Measurements from ENCODE around the gene RYR2. TPM values are rescaled to one million over a fixed set of nuclear protein-coding genes. Genes with fewer than 3 reads are reported as not detected.
A peak's percentile ranks its signal among the peaks of the same experiment; 100 is the strongest.

The RYR2 gene
- total RNA-seq, 1 donor from 2014 or later = 0.90 TPM

- H3K27ac ChIP-seq = no peak overlapping the region
- no peaks in the 10 kb centered on the region for H3K27me3 Mint-ChIP-seq (ENCODE audit: insufficient read depth, low read depth)
- no peaks in the 10 kb centered on the region for H3K36me3 ChIP-seq
- H3K9me3 Mint-ChIP-seq = no peaks in the 10 kb centered on the region
- H2AFZ ChIP-seq (replicated peaks) = no peak overlapping the region
- peaks cover 6% of the 10 kb centered on the region for H3K4me1 ChIP-seq
- H3K4me3 ChIP-seq = no peak overlapping the region
- H3K9ac ChIP-seq = no peak overlapping the region
- no peak overlapping the region for H3K4me3 Mint-ChIP-seq
- no peaks in the 10 kb centered on the region for H3K4me1 Mint-ChIP-seq
- no peaks in the 10 kb centered on the region for H4K20me1 ChIP-seq (ENCODE audit: low read depth)
- TF ChIP-seq EZH2phosphoT487 (IDR thresholded peaks at IDR 0.05) = no peak
- no peak for TF ChIP-seq CTCF (IDR thresholded peaks at IDR 0.05)
- no peak for TF ChIP-seq EZH2 (IDR thresholded peaks at IDR 0.05)
- no peaks in the 10 kb centered on the region for H3F3A ChIP-seq (ENCODE audit: low read depth)
- H3K79me2 ChIP-seq (ENCODE audit: low read depth) = no peaks in the 10 kb centered on the region
- no peak overlapping the region for H3K4me2 ChIP-seq
- DNase-seq (ENCODE audit: low spot score) = peak; percentile 12
- H3K27me3 ChIP-seq = no peaks in the 10 kb centered on the region
- no peaks in the 10 kb centered on the region for H3K9me3 ChIP-seq (ENCODE audit: low read depth)
- no peak overlapping the region for H3K27ac Mint-ChIP-seq
- no peaks in the 10 kb centered on the region for H3K36me3 Mint-ChIP-seq
Measured at GRCh38 chr1:237062976-237063375, 21.0 kb downstream of the RYR2 start.

GRCh38 chr1:237065903-237066302 lies 23.9 kb downstream of the RYR2 start:
- no peaks in the 10 kb centered on the region for H3K79me2 ChIP-seq (ENCODE audit: low read depth)
- H3K4me3 ChIP-seq = no peak overlapping the region
- H3K9me3 Mint-ChIP-seq = no peaks in the 10 kb centered on the region
- no peak overlapping the region for H2AFZ ChIP-seq (replicated peaks)
- DNase-seq (ENCODE audit: low spot score) = no peak
- no peaks in the 10 kb centered on the region for H3K4me1 Mint-ChIP-seq
- no peak for TF ChIP-seq EZH2 (IDR thresholded peaks at IDR 0.05)
- TF ChIP-seq EZH2phosphoT487 (IDR thresholded peaks at IDR 0.05) = no peak
- no peak for TF ChIP-seq CTCF (IDR thresholded peaks at IDR 0.05)
- no peaks in the 10 kb centered on the region for H3K27me3 Mint-ChIP-seq (ENCODE audit: insufficient read depth, low read depth)
- H3K4me2 ChIP-seq = no peak overlapping the region
- no peak overlapping the region for H3K27ac Mint-ChIP-seq
- H3K27me3 ChIP-seq = no peaks in the 10 kb centered on the region
- H4K20me1 ChIP-seq (ENCODE audit: low read depth) = no peaks in the 10 kb centered on the region
- no peaks in the 10 kb centered on the region for H3K36me3 ChIP-seq
- no peaks in the 10 kb centered on the region for H3F3A ChIP-seq (ENCODE audit: low read depth)
- no peaks in the 10 kb centered on the region for H3K9me3 ChIP-seq (ENCODE audit: low read depth)
- H3K36me3 Mint-ChIP-seq = no peaks in the 10 kb centered on the region
- no peak overlapping the region for H3K27ac ChIP-seq
- no peak overlapping the region for H3K9ac ChIP-seq
- H3K4me3 Mint-ChIP-seq = no peak overlapping the region
- H3K4me1 ChIP-seq = peaks cover 6% of the 10 kb centered on the region

GRCh38 chr1:237070519-237070918 lies 28.5 kb downstream of the RYR2 start:
- no peak overlapping the region for H3K4me3 Mint-ChIP-seq
- Histone ChIP-seq H3K27ac (no peak overlapping the region), H3K36me3 (no peaks in the 10 kb centered on the region), H3K27me3 (no peaks in the 10 kb centered on the region), H2AFZ (replicated peaks) (no peak overlapping the region), H3K4me3 (no peak overlapping the region), H3K79me2 (ENCODE audit: low read depth) (no peaks in the 10 kb centered on the region), H3K9ac (no peak overlapping the region), H3K9me3 (ENCODE audit: low read depth) (no peaks in the 10 kb centered on the region), H3K4me1 (no peaks in the 10 kb centered on the region), H4K20me1 (ENCODE audit: low read depth) (no peaks in the 10 kb centered on the region), H3F3A (ENCODE audit: low read depth) (no peaks in the 10 kb centered on the region), H3K4me2 (no peak overlapping the region)
- H3K9me3 Mint-ChIP-seq = no peaks in the 10 kb centered on the region
- no peaks in the 10 kb centered on the region for H3K27me3 Mint-ChIP-seq (ENCODE audit: insufficient read depth, low read depth)
- no peaks in the 10 kb centered on the region for H3K4me1 Mint-ChIP-seq
- no peak for TF ChIP-seq EZH2phosphoT487 (IDR thresholded peaks at IDR 0.05)
- TF ChIP-seq CTCF (IDR thresholded peaks at IDR 0.05) = no peak
- no peak for TF ChIP-seq EZH2 (IDR thresholded peaks at IDR 0.05)
- H3K27ac Mint-ChIP-seq = no peak overlapping the region
- no peak for DNase-seq (ENCODE audit: low spot score)
- no peaks in the 10 kb centered on the region for H3K36me3 Mint-ChIP-seq
